RWPE1 (cell line): ENCODE measurements around the gene MCMBP.

Source experiments
- CTCF ChIA-PET: fragments of 350-600 bp; sonication (Branson Sonifier 250); formaldehyde crosslinking; extraction: SDS; loops from one replicate; lab custom pipeline; 2021; lab: Yijun Ruan, JAX
- POLR2A ChIA-PET: fragments of 400-600 bp; formaldehyde crosslinking; extraction: SDS; loops from one replicate; lab custom pipeline; 2020; ENCODE audit warnings: antibody characterized with exemption; ENCODE audit not compliant: low non-redundant PET; lab: Yijun Ruan, JAX
- DNase-seq: peaks from one replicate; pipeline ENCODE4 v3.0.0; 2012; ENCODE audit warnings: low spot score
- H3K27ac ChIP-seq: fragments of 450-650 bp; 2 replicates; pipeline ENCODE4 v1.5.1; 2017
- CTCF ChIP-seq: fragments of 450-650 bp; conservative IDR thresholded peaks from 2 replicates; pipeline ENCODE4 v1.5.1; 2017; ENCODE audit warnings: low read depth, mild to moderate bottlenecking

MCMBP gene

DNA sequence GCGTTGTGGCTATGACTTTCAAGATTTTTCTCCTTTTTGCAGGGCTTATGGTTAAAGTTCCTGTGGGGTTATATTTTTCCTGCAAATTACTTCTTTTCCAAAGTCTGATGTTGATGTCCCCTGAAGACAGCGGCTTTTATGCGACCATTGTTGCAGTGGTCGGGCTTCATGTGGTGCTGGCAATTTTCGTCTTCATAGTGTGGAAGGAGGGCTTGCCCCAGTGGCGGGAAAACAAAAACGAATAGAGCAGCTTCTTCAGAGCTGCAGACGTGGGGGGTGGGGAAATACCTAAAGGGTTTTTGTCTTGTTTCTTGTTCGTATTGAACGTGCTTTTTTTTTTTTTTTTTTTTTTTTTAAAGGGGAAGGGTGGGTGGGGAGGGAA lies 53.8 kb downstream of the MCMBP start:
- no peak for TF ChIP-seq CTCF
- POLR2A ChIA-PET, result no interaction called here
- no peak for DNase-seq
- CTCF ChIA-PET, result interaction anchor here (0.7 kb wide), 1 partner anchor 814 kb away, joined by 3 read pairs; no protein-coding TSS in a partner anchor
- H3K27ac ChIP-seq, result no peak overlapping the region

DNA sequence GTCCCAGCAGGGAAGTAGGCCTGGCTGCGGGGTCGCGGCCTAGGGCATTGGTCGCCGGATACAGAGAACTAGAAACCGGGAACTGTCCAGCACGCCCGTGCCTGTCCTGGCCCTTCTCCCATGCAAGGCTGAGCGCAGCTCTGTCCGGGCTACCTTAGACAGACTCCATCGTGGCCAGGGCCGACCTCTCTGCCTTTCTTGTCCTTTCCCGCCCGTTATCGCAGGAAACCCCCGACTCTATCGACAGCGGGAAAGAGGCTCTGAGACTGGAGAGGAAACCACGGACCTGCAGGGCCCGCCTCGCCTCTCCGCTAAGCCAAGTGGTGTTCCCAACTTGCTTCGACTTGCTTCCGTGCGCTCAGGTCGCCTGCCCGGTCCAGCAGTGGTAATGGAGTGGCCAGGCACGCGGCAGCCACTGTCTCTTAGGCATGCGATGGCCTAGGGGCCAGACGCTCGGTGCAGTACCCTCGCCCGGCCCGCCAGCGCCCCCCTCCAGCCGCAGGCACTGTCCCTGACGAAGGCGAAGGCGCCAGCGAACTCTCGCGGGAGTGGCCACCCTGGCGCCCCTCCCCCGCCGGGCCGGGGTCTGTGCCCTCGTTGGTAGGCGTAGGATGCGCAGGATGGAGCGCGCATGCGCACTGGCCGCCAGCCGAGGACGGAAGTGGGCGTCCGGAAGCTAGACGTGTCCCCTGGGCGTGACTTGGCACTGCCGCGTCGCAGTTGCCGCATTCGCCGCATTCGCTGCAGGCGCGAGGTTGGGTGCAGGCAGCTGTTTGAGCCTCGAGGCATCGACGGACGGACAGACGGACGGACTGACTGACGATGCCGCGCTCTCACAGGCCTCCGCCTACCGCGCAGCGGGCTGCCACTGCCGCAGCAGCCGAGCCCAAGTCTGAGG lies 54.4 kb downstream of the MCMBP start:
- TF ChIP-seq CTCF, result no peak
- POLR2A ChIA-PET, result no interaction called here
- peak; percentile 59 for DNase-seq
- CTCF ChIA-PET, result no interaction called here
- H3K27ac ChIP-seq, result no peak overlapping the region

GRCh38 chr10:119815671-119816070 lies 57.0 kb downstream of the MCMBP start:
- CTCF ChIA-PET, result interaction anchor here (0.6 to 1.0 kb wide), 2 partner anchors 9 to 21 kb away, joined by 7 to 8 read pairs; no protein-coding TSS in a partner anchor

GRCh38 chr10:119812684-119813083 lies 60.0 kb downstream of the MCMBP start:
- ChIA-PET CTCF (interaction anchor here (0.7 to 1.5 kb wide), 3 partner anchors 62 to 168 kb away, joined by 3 to 9 read pairs (median 5); no protein-coding TSS in a partner anchor), POLR2A (no interaction called here)
- H3K27ac ChIP-seq, result no peak overlapping the region
- DNase-seq, result no peak
- TF ChIP-seq CTCF, result no peak

More at GRCh38 chr10:119815671-119816070, 57.0 kb downstream of the MCMBP start:
- H3K27ac ChIP-seq, result no peak overlapping the region
- POLR2A ChIA-PET, result no interaction called here
- no peak for DNase-seq
- no peak for TF ChIP-seq CTCF

- no peak for TF ChIP-seq CTCF
- no peak overlapping the region for H3K27ac ChIP-seq
- ChIA-PET CTCF (interaction anchor here (0.6 to 1.2 kb wide), 2 partner anchors 75 to 182 kb away, joined by 3 read pairs; no protein-coding TSS in a partner anchor), POLR2A (no interaction called here)
- DNase-seq, result no peak
Observed at GRCh38 chr10:119811122-119811521, 61.5 kb downstream of the MCMBP start.

- no peak for TF ChIP-seq CTCF
- POLR2A ChIA-PET, result no interaction called here
- no peak overlapping the region for H3K27ac ChIP-seq
- CTCF ChIA-PET, result interaction anchor here (0.5 kb wide), 1 partner anchor 1907 kb away, joined by 3 read pairs; no protein-coding TSS in a partner anchor
- DNase-seq, result no peak
Observed at GRCh38 chr10:119807960-119808697, 64.5 kb downstream of the MCMBP start.
